Duodenal mucosa (tissue), 2 donors: ENCODE results near the gene CCDC157.
A peak's percentile ranks its signal among the peaks of the same experiment; 100 is the strongest.

Experiments
- H3K27ac ChIP-seq: one replicate; pipeline ENCODE4 v1.7.0; 2013; ENCODE audit warnings: low read depth, low read length
- H3K27me3 ChIP-seq, 2 donors: one replicate each; pipeline ENCODE4 v1.7.0; 2013; ENCODE audit warnings: low read length in 2 of 2, control low read depth in 1 of 2; ENCODE audit not compliant: insufficient read depth in 2 of 2, control insufficient read depth in 1 of 2
- H3K36me3 ChIP-seq, 2 donors: one replicate each; pipeline ENCODE4 v1.7.0; 2013; ENCODE audit warnings: low read length in 2 of 2, control low read depth in 1 of 2; ENCODE audit not compliant: insufficient read depth in 2 of 2, control insufficient read depth in 1 of 2
- H3K4me1 ChIP-seq, 2 donors: one replicate each; pipeline ENCODE4 v1.7.0; 2013; ENCODE audit warnings: low read length in 2 of 2, control low read depth in 1 of 2; ENCODE audit not compliant: insufficient read depth in 2 of 2, control insufficient read depth in 1 of 2
- H3K4me3 ChIP-seq, 2 donors: one replicate each; pipeline ENCODE4 v1.7.0; 2013; ENCODE audit warnings: low read length in 2 of 2, low read depth in 1 of 2
- H3K9ac ChIP-seq, 2 donors: one replicate each; pipeline ENCODE4 v1.7.0; 2013; ENCODE audit warnings: low read length in 2 of 2, low read depth in 1 of 2
- H3K9me3 ChIP-seq, 2 donors: one replicate each; pipeline ENCODE4 v1.7.0; 2013; ENCODE audit warnings: low read length in 2 of 2, control low read depth in 1 of 2; ENCODE audit not compliant: control insufficient read depth in 1 of 2

Gene CCDC157

DNA sequence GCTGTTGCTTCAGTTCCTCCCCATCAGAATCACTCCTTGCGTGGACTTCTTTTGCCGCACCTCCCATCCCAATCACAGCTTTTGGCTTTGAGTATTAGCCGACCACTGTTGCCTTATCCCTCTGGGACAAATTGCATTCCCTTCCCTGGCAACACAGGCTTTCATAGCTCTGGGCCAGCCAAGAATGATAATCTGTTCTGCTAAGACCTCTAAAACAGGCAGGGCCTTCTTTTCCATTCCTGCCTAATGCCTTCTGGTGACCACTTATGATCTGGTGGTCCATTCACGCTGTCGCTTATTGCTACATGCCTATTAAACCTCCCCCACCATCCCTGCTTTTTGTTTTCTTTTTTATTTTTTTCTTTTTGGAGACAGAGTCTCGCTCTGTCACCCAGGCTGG is 49.6 kb downstream of the CCDC157 start:
- Histone ChIP-seq H3K4me3 (no peak overlapping the region), H3K27ac (no peak overlapping the region), H3K9ac (no peak overlapping the region), H3K36me3 (peaks cover 8 to 43% of the 10 kb centered on the region in 2 donors), H3K9me3 (no peaks in the 10 kb centered on the region), H3K27me3 (no peaks in the 10 kb centered on the region), H3K4me1 (peaks cover 12 to 21% of the 10 kb centered on the region in 2 donors)

DNA sequence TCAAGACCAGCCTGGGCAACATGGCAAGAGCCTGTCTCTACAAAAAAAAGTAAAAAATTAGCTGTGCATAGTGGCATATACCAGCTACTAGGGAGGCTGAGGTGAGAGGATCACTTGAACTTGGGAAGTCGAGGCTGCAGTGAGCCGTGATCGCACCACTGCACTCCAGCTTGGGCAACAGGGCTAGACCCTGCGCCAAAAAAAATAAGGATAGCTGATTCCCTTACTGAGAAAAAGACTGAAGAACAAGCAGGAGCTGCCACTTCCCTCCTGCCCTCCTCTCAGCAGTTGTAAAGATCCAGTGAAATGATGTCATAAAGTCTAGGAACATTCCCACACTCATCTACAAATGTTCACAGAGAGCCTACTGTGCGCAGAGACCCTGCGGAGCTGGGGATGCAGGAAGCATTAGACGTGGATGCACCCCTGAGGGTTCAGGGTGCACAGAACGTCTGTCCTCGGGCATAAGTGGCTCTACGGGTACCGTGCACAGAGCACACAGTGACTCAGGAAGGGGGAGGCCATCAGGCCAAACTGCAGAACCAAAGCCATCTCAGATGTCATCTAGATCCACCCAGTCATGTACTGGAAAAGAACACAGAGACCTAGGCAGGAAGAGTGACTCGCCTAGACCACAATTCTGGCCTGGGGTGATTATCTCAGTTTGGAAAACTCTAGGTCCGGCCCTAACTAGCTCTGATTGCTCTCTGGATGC is 51.7 kb downstream of the CCDC157 start:
- Histone ChIP-seq H3K36me3 (peaks cover 8 to 48% of the 10 kb centered on the region in 2 donors), H3K4me1 (peaks cover 6 to 10% of the 10 kb centered on the region in 2 donors), H3K27me3 (no peaks in the 10 kb centered on the region), H3K4me3 (no peak overlapping the region), H3K9ac (no peak overlapping the region), H3K9me3 (no peaks in the 10 kb centered on the region), H3K27ac (no peak overlapping the region)

DNA sequence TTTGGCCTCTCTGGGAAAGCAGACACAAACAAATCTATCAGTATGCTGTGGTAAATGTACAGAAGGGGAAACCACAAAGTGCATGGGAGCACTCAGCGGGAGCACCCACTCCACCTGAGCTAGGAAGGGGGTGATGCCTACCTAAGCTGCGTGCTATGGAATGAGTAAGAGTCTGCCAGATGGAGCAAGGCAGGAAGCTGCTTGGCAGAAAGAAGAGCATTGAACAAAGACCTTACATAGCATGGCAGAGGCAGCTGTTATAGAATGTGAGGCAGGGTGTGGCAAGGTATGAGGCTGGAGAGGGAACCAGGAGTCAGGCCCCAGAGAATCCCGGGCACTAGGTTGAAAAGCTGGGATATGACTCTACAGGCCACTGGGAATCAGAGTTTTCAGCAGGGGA is 55.0 kb downstream of the CCDC157 start:
- Histone ChIP-seq H3K4me1 (peaks cover 11 to 15% of the 10 kb centered on the region in 2 donors), H3K4me3 (no peak overlapping the region), H3K36me3 (peaks cover 23 to 60% of the 10 kb centered on the region in 2 donors), H3K27me3 (no peaks in the 10 kb centered on the region), H3K9me3 (no peaks in the 10 kb centered on the region), H3K9ac (no peak overlapping the region), H3K27ac (no peak overlapping the region)

DNA sequence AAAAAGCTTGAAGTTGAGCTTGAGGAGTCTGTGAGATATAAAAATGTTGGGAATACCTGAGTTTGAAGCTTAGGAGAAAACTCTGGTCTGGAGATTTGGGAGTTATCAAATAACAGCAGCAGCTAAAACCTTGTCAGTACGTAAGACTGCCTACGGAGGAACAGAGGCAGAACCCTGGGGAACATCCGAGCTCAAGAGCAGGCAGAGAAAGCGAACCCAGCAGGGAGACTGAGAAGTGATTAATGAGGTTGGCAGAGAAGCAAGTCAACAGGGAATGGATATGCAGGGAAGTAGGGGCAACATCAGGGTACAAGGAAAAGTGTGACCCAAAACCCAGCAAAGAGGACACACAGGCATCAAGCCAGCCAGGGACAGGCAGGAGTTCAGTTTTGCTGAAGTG is 56.2 kb downstream of the CCDC157 start:
- Histone ChIP-seq H3K4me3 (no peak overlapping the region), H3K27ac (no peak overlapping the region), H3K4me1 (peaks cover 15 to 28% of the 10 kb centered on the region in 2 donors), H3K27me3 (no peaks in the 10 kb centered on the region), H3K9me3 (no peaks in the 10 kb centered on the region), H3K36me3 (peaks cover 29 to 57% of the 10 kb centered on the region in 2 donors), H3K9ac (no peak overlapping the region)

DNA sequence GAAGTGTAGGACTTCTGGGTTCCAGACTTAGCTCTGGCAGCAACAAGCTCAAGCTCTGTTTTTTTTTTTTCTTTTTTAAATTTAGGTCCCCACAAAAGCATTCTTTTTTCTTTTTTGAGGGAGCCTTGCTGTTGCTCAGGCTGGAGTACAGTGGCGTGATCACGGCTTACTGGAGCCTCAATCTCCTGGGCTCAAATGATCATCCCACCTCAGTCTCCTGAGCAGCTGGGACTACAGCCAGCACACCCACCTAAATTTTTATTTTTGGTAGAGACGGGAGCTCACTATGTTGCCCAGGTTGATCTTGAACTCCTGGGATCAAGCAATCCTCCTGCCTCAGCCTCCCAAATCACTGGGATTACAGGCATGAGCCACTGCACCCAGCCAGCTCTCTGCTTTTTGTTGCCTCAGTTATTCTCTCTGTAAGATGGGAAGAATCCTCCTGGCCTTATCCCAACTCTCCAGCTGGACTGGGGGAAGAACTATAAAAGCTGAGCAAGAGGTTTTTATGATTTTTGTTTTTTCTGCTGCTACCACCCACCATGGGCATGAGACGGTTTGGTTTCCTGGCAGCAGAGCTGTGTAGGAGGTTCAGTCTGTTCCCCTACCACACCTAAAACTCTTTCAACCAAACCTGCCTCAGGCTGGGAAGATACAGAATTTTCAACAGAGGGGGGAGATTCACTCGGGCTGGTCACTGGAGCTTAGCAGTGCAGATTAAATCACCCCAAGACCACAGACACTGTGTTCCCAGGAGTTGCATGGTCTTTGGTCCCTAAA is 57.1 kb downstream of the CCDC157 start:
- Histone ChIP-seq H3K27me3 (no peaks in the 10 kb centered on the region), H3K36me3 (peaks cover 25 to 53% of the 10 kb centered on the region in 2 donors), H3K9me3 (no peaks in the 10 kb centered on the region), H3K9ac (no peak overlapping the region), H3K4me3 (no peak overlapping the region), H3K27ac (no peak overlapping the region), H3K4me1 (peaks cover 21 to 37% of the 10 kb centered on the region in 2 donors)

DNA sequence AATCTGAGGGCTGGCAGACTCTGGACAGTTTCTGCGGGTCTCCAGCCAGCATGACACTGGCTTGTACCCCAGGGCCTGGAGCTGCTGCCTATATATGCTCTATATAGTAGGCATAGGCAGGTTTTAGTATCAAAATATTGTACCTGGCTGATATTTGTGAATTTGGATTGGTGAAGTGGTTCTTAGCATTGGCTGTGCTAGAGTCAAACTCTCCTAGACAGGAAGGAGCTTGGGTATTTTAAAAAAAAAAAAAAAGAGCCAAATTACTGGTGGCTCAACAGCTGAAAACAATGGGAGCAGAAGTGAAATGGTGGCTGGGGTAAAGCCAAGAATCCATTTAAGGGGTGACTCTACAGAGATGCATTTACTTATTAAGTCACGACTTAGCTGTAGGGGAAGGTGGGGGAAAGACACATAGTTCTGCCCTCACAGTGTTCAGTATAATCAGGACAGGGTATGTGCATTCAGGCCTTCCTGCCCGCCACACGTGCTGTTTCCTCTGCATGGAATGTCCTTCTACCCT is 57.8 kb downstream of the CCDC157 start:
- H3K9ac ChIP-seq: no peak overlapping the region

DNA sequence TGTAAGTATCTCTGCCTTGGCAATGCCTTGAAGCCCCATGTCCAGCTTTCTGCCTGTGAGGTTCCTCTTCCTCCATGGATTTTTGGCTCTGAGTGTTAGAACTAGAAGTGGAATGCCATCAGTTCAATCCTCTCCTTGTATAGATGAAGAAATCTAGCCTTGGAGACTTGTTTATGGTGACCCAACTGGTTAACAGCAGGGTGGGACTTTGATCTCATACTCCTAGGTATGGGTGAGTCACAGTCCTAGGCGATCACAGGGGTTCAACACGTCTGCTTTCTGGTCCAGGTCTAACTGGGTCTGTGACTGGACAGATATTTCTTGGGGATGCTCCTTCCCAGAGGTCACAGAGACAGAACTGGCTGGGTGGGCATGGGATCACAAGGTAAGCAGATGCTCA is 59.6 kb downstream of the CCDC157 start:
- Histone ChIP-seq H3K4me3 (no peak overlapping the region), H3K36me3 (peaks cover 25 to 41% of the 10 kb centered on the region in 2 donors), H3K9me3 (no peaks in the 10 kb centered on the region), H3K9ac (no peak overlapping the region), H3K27me3 (no peaks in the 10 kb centered on the region), H3K27ac (peak overlapping the region; percentile 8), H3K4me1 (peaks cover 39 to 53% of the 10 kb centered on the region in 2 donors)

More for the DNA sequence above, 57.8 kb downstream of the CCDC157 start:
- Histone ChIP-seq H3K27me3 (no peaks in the 10 kb centered on the region), H3K36me3 (peaks cover 21 to 49% of the 10 kb centered on the region in 2 donors), H3K27ac (no peak overlapping the region), H3K9me3 (no peaks in the 10 kb centered on the region), H3K4me3 (no peak overlapping the region), H3K4me1 (peaks cover 24 to 39% of the 10 kb centered on the region in 2 donors)

DNA sequence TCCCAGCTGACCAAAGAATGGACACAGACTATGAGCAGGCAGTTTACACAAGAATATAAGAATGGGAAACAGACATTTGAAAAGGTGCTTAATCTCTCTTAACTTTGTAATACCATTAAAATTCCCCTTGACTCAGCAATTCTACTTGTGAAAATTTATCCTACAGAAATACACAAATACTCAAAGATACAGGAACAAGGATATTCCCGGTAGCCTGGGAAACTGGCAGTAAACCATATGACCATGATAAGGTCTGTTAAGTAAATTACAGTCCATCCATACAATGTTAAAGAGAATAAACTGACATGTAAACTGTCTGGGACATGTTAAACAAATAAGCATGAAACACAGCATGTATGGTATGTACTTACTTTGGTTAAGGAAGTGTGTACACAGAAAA is 60.0 kb downstream of the CCDC157 start:
- Histone ChIP-seq H3K9ac (no peak overlapping the region), H3K4me3 (no peak overlapping the region), H3K9me3 (no peaks in the 10 kb centered on the region), H3K4me1 (peaks cover 43 to 58% of the 10 kb centered on the region in 2 donors), H3K27ac (peak overlapping the region; percentile 8), H3K36me3 (peaks cover 25 to 41% of the 10 kb centered on the region in 2 donors), H3K27me3 (no peaks in the 10 kb centered on the region)

DNA sequence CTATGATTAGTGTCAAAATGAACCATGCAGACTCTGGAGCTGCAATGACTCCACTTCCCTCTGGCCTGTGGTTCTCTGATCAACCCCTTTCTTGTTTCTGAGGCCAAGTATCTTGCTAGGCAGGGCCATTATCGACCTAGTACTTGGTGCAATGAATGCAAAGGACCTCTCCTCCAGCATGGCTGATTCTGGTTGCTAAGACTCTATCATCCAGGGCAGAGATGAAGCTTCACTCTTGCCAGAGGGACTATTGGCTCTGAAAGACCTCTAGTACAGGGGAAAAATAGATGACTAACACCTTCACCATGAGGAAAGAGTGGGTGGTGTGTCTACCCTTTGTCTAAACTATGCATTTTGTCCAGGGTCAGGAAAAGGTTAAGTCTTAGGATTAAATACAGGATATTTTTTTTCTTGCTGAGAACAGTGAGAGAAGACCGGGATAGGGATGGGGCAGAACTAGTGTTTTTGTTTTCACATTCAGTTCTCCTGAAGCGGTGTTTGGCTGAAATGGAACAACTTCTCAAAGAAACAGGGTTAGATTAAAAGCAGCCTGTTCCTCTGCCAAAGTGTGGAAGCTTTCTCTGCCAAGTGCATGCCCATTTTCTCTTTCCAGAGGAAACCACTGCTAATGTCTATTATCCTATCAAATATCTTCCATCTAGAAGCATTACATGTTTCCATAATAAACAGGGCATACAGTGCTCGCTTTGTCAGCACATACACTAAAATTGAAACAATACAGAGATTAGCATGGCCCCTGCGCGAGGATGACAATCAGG is 63.7 kb downstream of the CCDC157 start:
- peak overlapping the region; percentile 26 for H3K27ac ChIP-seq
- H3K4me1 ChIP-seq: peaks cover 72 to 78% of the 10 kb centered on the region in 2 donors
- no peaks in the 10 kb centered on the region for H3K27me3 ChIP-seq
- no peaks in the 10 kb centered on the region for H3K9me3 ChIP-seq
- H3K4me3 ChIP-seq: peak overlapping the region; percentile 19 to 35
- peaks cover 22 to 27% of the 10 kb centered on the region in 2 donors for H3K36me3 ChIP-seq
- peak overlapping the region; percentile 3 to 4 for H3K9ac ChIP-seq
